H1 (cell line): ENCODE data around the gene UXT. TPM values are rescaled to one million over a fixed set of nuclear protein-coding genes. Genes with fewer than 3 reads are reported as not detected.
A peak's percentile ranks its signal among the peaks of the same experiment; 100 is the strongest.

Source experiments
- CTCF ChIA-PET: fragments of 300-600 bp; sonication (Branson Sonifier 250); formaldehyde crosslinking; loops from one replicate; lab custom pipeline; 2021; ENCODE audit not compliant: partially characterized antibody; lab: Charles Lee
- POLR2A ChIA-PET: fragments of 300-600 bp; sonication (Branson Sonifier 250); formaldehyde crosslinking; loops from one replicate; lab custom pipeline; 2021; ENCODE audit warnings: inconsistent platforms; ENCODE audit not compliant: partially characterized antibody; lab: Charles Lee
- DNase-seq, 2 experiments: peaks; one replicate each; pipeline versions ENCODE4 v3.0.0 to v3.0.0-alpha.2; 2010 to 2022; ENCODE audit warnings: low spot score in 2 of 2, low read depth in 1 of 2, mixed read lengths in 1 of 2
- FAIRE-seq: peaks from 2 replicates; lab custom pipeline; 2011; peaks lifted over from hg19 to GRCh38; lab: Jason Lieb, UNC
- H2AFZ ChIP-seq: 2 replicates; pipeline ENCODE4 v1.8.1; 2012; ENCODE audit warnings: low read length, inconsistent platforms
- H2AK5ac ChIP-seq: 2 replicates; pipeline ENCODE4 v1.6.1; 2013; ENCODE audit warnings: low read depth, low read length
- H2BK120ac ChIP-seq: replicated peaks from 2 replicates; pipeline ENCODE3; 2013; ENCODE audit warnings: low read depth, low read length, inconsistent platforms
- H2BK12ac ChIP-seq: 2 replicates; pipeline ENCODE4 v1.6.1; 2013; ENCODE audit warnings: low read depth, low read length
- H2BK15ac ChIP-seq: 2 replicates; pipeline ENCODE4 v1.6.1; 2013; ENCODE audit warnings: low read length
- H2BK20ac ChIP-seq: 2 replicates; pipeline ENCODE4 v1.6.1; 2013; ENCODE audit warnings: low read length
- H2BK5ac ChIP-seq: 2 replicates; pipeline ENCODE4 v1.6.1; 2013; ENCODE audit warnings: low read depth, low read length
- H3K14ac ChIP-seq: 2 replicates; pipeline ENCODE4 v1.6.1; 2013; ENCODE audit warnings: inconsistent platforms; ENCODE audit not compliant: insufficient read length
- H3K18ac ChIP-seq: 2 replicates; pipeline ENCODE4 v1.6.1; 2013; ENCODE audit warnings: low read length; ENCODE audit errors: extremely low read depth
- H3K23ac ChIP-seq: 2 replicates; pipeline ENCODE4 v1.6.1; 2013; ENCODE audit warnings: inconsistent platforms; ENCODE audit not compliant: insufficient read length
- H3K23me2 ChIP-seq: 2 replicates; pipeline ENCODE4 v1.6.1; 2013; ENCODE audit warnings: low read depth, low read length
- H3K27ac ChIP-seq: 2 replicates; pipeline ENCODE4 v1.6.1; 2011; ENCODE audit warnings: low read depth, low read length, inconsistent platforms
- H3K27me3 ChIP-seq, 4 experiments: replicated peaks in 1 of 4; 1 replicate in 1 of 4; 2 replicates in 3 of 4; pipeline versions ENCODE4 v1.6.1 to v1.8.1; 2011 to 2013; ENCODE audit warnings: low read length in 3 of 4, mild to moderate bottlenecking in 3 of 4, inconsistent platforms in 2 of 4, mixed read lengths in 2 of 4, moderate library complexity in 1 of 4; ENCODE audit not compliant: control insufficient read depth in 3 of 4, insufficient read depth in 3 of 4; ENCODE audit errors: extremely low read depth in 1 of 4
- H3K36me3 ChIP-seq, 4 experiments: 2 replicates each; pipeline versions ENCODE4 v1.6.1 to v1.8.1; 2011 to 2013; ENCODE audit warnings: mild to moderate bottlenecking in 4 of 4, low read length in 3 of 4, moderate library complexity in 2 of 4, control low read depth in 1 of 4, inconsistent platforms in 1 of 4; ENCODE audit not compliant: insufficient read depth in 4 of 4, control insufficient read depth in 2 of 4
- H3K4ac ChIP-seq: replicated peaks from 2 replicates; pipeline ENCODE3; 2013; ENCODE audit warnings: low read length, low read depth, mixed read lengths, inconsistent platforms; ENCODE audit not compliant: insufficient read length
- H3K4me1 ChIP-seq, 4 experiments: replicated peaks in 1 of 4; 1 replicate in 1 of 4; 2 replicates in 3 of 4; pipeline versions ENCODE4 v1.6.1 to v1.8.1; 2011 to 2013; ENCODE audit warnings: low read length in 3 of 4, inconsistent platforms in 2 of 4, mixed read lengths in 1 of 4; ENCODE audit not compliant: insufficient read depth in 4 of 4, control insufficient read depth in 3 of 4
- H3K4me2 ChIP-seq, 2 experiments: 2 replicates each; pipeline versions ENCODE4 v1.6.1 to v1.8.1; 2011 to 2013; ENCODE audit warnings: low read depth in 2 of 2, low read length in 2 of 2, control low read depth in 1 of 2, inconsistent platforms in 1 of 2, mild to moderate bottlenecking in 1 of 2; ENCODE audit not compliant: insufficient read depth in 1 of 2
- H3K4me3 ChIP-seq, 4 experiments: fragments of 200-600, 300-600 bp in 1 of 4; sonication (generic), shearing (Covaris generic), sonication (Bioruptor Twin) in 1 of 4; 2 replicates each; pipeline versions ENCODE4 v1.5.1 to v1.8.1; 2011 to 2016; ENCODE audit warnings: low read length in 4 of 4, low read depth in 3 of 4, control low read depth in 2 of 4, inconsistent platforms in 2 of 4, mild to moderate bottlenecking in 2 of 4, mixed read lengths in 1 of 4, moderate library complexity in 1 of 4; ENCODE audit not compliant: insufficient read depth in 2 of 4; ENCODE audit errors: extremely low read depth in 1 of 4
- H3K56ac ChIP-seq: replicated peaks from 2 replicates; pipeline ENCODE3; 2013; ENCODE audit warnings: low read depth, mild to moderate bottlenecking, mixed read lengths, low read length, inconsistent platforms; ENCODE audit not compliant: insufficient read length
- H3K79me1 ChIP-seq: 2 replicates; pipeline ENCODE4 v1.6.1; 2013; ENCODE audit warnings: low read depth, low read length, control low read depth
- H3K79me2 ChIP-seq, 2 experiments: 2 replicates each; pipeline versions ENCODE4 v1.6.1 to v1.8.1; 2012 to 2013; ENCODE audit warnings: low read length in 2 of 2, mild to moderate bottlenecking in 2 of 2, inconsistent platforms in 1 of 2; ENCODE audit not compliant: insufficient read depth in 2 of 2, control insufficient read depth in 1 of 2
- H3K9ac ChIP-seq, 4 experiments: replicated peaks in 1 of 4; 1 replicate in 1 of 4; 2 replicates in 3 of 4; pipeline versions ENCODE4 v1.6.1 to v1.8.1; 2011 to 2013; ENCODE audit warnings: low read depth in 3 of 4, low read length in 3 of 4, control low read depth in 2 of 4, mild to moderate bottlenecking in 2 of 4, moderate library complexity in 2 of 4, inconsistent platforms in 1 of 4; ENCODE audit errors: extremely low read depth in 1 of 4
- H3K9me3 ChIP-seq, 2 experiments: 2 replicates each; pipeline versions ENCODE4 v1.6.1 to v1.8.1; 2012 to 2013; ENCODE audit warnings: mild to moderate bottlenecking in 2 of 2, moderate library complexity in 2 of 2, control low read depth in 1 of 2, inconsistent platforms in 1 of 2, low read depth in 1 of 2, low read length in 1 of 2, mixed read lengths in 1 of 2; ENCODE audit not compliant: insufficient read depth in 2 of 2
- H4K20me1 ChIP-seq, 2 experiments: replicated peaks in 1 of 2; 2 replicates each; pipeline versions ENCODE3 to v1.8.1; 2011 to 2013; ENCODE audit warnings: inconsistent platforms in 2 of 2, low read length in 2 of 2, mild to moderate bottlenecking in 1 of 2; ENCODE audit not compliant: insufficient read depth in 2 of 2, control insufficient read depth in 1 of 2
- H4K5ac ChIP-seq: 2 replicates; pipeline ENCODE4 v1.6.1; 2013; ENCODE audit warnings: low read length, low read depth, mixed read lengths, inconsistent platforms; ENCODE audit not compliant: insufficient read length
- H4K8ac ChIP-seq: 2 replicates; pipeline ENCODE4 v1.8.0; 2013; ENCODE audit warnings: mild to moderate bottlenecking, moderate library complexity, low read length, inconsistent platforms; ENCODE audit not compliant: insufficient read depth; ENCODE audit errors: extremely low read depth
- H4K91ac ChIP-seq: replicated peaks from 2 replicates; pipeline ENCODE3; 2013; ENCODE audit warnings: low read length, mixed read lengths, inconsistent platforms; ENCODE audit not compliant: insufficient read length
- CTBP2 ChIP-seq: IDR thresholded peaks from 2 replicates; pipeline ENCODE4 v1.7.0; 2011; ENCODE audit warnings: borderline replicate concordance, mild to moderate bottlenecking, moderate library complexity, mixed read lengths, low read length; ENCODE audit not compliant: insufficient read depth, insufficient read length
- WGBS, 2 experiments: shearing (Covaris generic) in 1 of 2; methylation state at CpG; one replicate each; pipeline versions ENCODE4 v1.1.6 to v1.1.7; 2013 to 2015; ENCODE audit warnings: low lambda C conversion rate in 2 of 2, mixed read lengths in 2 of 2, inconsistent platforms in 1 of 2, low coverage in 1 of 2, missing lambda C conversion rate in 1 of 2; ENCODE audit not compliant: insufficient replicate concordance in 2 of 2, insufficient coverage in 1 of 2, insufficient read length in 1 of 2; ENCODE audit errors: extremely low coverage in 1 of 2, missing lambda C conversion rate in 1 of 2; 5-methylcytosine and 5-hydroxymethylcytosine counted together
- polyA plus RNA-seq, 7 experiments: library from polyadenylated mRNA; depleted of rRNA in 3 of 7; stranded (reverse) in 5 of 7; unstranded in 2 of 7; fragments of >200 nt in 5 of 7; fragments of 200-250 nt in 2 of 7; gene quantifications; 1 replicate in 5 of 7; 2 replicates in 1 of 7; 4 replicates in 1 of 7; pipeline versions ENCODE4 v1.2.1 to v1.2.3, GENCODE V29; 2011 to 2013; ENCODE audit warnings: missing spikeins in 2 of 7, mixed read lengths in 2 of 7
- total RNA-seq: library from RNA; stranded (reverse); fragmentation: NEBNext Ultra II Directional; extraction: Animal tissue kit (Norgen Biotek cat#: 25700); gene quantifications from 2 replicates; pipeline ENCODE4 v1.2.1, GENCODE V29; 2021

Gene UXT
- total and polyA plus RNA-seq, 2 of the 8 experiments (the other 6 are each of a cell fraction or from before 2014, with no cell fraction given), result 69.4 to 116 TPM

GRCh38 chrX:47637546-47638195, 21.3 kb downstream of the UXT start:
- peaks cover 2 to 39% (median 24%) of the 10 kb centered on the region in 4 experiments; a peak in 6 of 8 replicates for H3K36me3 ChIP-seq
- H4K20me1 ChIP-seq, result no peaks in the 10 kb centered on the region
- no peaks in the 10 kb centered on the region for H3K27me3 ChIP-seq
- no peak overlapping the region for H3K18ac ChIP-seq
- peaks cover 0 to 3% (median 0%) of the 10 kb centered on the region in 4 experiments; a peak in 1 of 7 replicates for H3K4me1 ChIP-seq
- ChIA-PET CTCF (interaction anchor here (1.0 to 1.9 kb wide), 3 partner anchors 9 to 23 kb away, joined by 3 to 7 read pairs (median 4); no protein-coding TSS in a partner anchor), POLR2A (interaction anchor here (0.7 kb wide), 1 partner anchor 56 kb away, joined by 3 read pairs; no protein-coding TSS in a partner anchor)
- no peaks in the 10 kb centered on the region for H3K79me1 ChIP-seq
- no peak overlapping the region for H2BK20ac ChIP-seq
- peak overlapping the region; percentile 14 to 53 (median 24); a peak in 4 of 8 replicates for H3K4me3 ChIP-seq
- no peak overlapping the region for H3K4ac ChIP-seq
- no peak overlapping the region for H2BK12ac ChIP-seq
- H3K79me2 ChIP-seq, result no peaks in the 10 kb centered on the region
- H4K8ac ChIP-seq, result no peak overlapping the region
- H3K27ac ChIP-seq, result no peak overlapping the region; the same call in 1 of the 2 replicates
- H3K23me2 ChIP-seq, result no peaks in the 10 kb centered on the region; the same call in 1 of the 2 replicates
- H3K14ac ChIP-seq, result no peak overlapping the region
- no peak overlapping the region for H3K56ac ChIP-seq
- no peak overlapping the region for H2AK5ac ChIP-seq
- peak overlapping the region in 1 of 2 experiments; percentile 22; a peak in 2 of 4 replicates for H3K4me2 ChIP-seq
- FAIRE-seq (peak; percentile 90), DNase-seq (no peak)
- peaks cover 5 to 6% of the 10 kb centered on the region in 2 experiments; a peak in 2 of 4 replicates for H3K9me3 ChIP-seq
- no peak overlapping the region for H2BK15ac ChIP-seq
- H3K9ac ChIP-seq, result no peak overlapping the region; a peak in 1 of 7 replicates
- H2AFZ ChIP-seq, result no peak overlapping the region
- 42% methylated on average over 13 of the region's 31 CpGs; no CpG with 5 or more reads in 1 of the 2 experiments for WGBS, 2 experiments
- no peak overlapping the region for H4K91ac ChIP-seq
- no peak overlapping the region for H3K23ac ChIP-seq
- no peak overlapping the region for H4K5ac ChIP-seq
- H2BK120ac ChIP-seq, result no peak overlapping the region
- no peak overlapping the region for H2BK5ac ChIP-seq
- no peak for TF ChIP-seq CTBP2
